GM12872 (cell line): ENCODE data around the gene GNPTAB.

Experiments
- TF ChIP-seq, protein P1 (sequence below): IDR thresholded peaks from 3 replicates; pipeline ENCODE4 v1.5.1; 2011; ENCODE audit warnings: low read depth, mild to moderate bottlenecking, low read length, moderate library complexity; ENCODE audit not compliant: insufficient read depth

GNPTAB gene

DNA sequence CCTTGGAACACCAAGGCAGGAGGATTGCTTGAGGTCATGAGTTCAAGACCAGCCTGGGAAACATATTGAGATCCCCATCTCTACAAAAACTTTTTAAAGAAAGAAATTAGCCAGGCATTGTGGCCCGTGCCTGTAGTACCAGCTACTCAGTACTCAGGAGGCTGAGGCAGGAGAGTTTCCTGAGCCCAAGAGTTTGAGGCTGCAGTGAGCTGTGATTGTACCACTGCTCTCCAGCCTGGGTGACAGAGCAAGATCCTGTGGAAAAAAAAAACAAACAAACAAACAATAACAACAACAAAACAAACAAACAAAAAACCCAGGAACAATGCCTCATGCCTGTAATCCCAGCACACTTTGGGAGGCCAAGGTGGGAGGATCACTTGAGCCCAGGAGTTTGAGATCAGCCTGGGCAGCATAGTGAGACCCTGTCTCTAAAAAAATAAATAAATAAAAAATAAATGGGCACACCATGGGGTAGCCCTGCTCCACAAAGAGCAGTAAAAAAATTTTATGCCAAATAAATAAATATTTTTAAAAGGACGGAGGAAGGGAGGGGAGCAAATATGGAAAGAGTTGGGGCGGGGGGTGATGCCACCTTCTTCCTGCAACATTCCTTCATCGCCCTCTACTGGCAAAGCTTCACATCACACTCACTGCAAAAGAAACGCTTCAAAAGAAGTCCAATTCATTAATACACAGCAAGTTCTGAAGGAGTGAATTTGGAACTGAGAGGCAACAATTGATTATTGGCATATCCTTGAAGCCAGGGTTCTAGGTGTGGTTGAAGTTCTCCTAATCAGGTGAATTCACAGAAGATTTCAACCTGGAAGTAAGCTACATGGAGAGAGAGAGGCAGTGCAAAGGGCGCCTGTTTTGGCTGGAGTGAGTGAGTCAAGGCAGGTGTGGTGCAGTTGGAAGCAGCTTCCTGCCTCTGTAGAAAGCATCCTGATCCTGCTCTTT, 8.8 kb upstream of the GNPTAB start:
- TF ChIP-seq, protein P1, sequence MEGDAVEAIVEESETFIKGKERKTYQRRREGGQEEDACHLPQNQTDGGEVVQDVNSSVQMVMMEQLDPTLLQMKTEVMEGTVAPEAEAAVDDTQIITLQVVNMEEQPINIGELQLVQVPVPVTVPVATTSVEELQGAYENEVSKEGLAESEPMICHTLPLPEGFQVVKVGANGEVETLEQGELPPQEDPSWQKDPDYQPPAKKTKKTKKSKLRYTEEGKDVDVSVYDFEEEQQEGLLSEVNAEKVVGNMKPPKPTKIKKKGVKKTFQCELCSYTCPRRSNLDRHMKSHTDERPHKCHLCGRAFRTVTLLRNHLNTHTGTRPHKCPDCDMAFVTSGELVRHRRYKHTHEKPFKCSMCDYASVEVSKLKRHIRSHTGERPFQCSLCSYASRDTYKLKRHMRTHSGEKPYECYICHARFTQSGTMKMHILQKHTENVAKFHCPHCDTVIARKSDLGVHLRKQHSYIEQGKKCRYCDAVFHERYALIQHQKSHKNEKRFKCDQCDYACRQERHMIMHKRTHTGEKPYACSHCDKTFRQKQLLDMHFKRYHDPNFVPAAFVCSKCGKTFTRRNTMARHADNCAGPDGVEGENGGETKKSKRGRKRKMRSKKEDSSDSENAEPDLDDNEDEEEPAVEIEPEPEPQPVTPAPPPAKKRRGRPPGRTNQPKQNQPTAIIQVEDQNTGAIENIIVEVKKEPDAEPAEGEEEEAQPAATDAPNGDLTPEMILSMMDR = peak; percentile 85

DNA sequence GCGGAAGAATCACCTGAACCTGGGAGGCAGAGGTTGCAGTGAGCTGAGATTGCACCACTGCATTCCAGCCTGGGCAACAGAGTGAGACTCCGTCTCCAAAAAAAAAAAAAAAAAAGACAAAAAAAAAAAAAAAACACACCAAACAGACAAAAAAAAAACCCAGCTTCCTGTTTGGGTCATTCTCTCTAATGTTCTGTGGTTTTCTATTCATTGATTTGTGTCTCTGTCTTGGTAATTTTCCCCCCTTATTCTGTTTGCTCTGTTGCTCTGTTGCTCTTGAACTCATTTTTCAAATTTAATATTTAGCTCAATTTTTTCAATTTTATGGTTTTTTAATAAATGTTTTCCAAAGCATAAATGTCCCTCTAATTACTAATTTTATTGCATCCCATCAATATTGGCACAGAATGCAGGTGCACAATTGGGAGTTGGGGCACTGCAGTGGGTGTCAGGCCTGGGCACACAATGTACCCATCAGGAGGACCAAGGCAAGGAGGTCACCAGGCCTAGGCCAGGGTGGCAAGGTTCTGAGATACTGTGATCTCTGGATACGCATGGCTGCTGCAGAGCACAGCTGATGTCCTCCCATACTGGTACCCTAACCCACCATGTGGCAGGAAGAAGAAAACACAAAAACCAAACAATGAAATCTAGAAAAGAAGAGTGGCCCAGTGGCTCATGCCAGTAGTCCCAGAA, 8.0 kb upstream of the GNPTAB start:
- TF ChIP-seq, protein P1 = no peak

DNA sequence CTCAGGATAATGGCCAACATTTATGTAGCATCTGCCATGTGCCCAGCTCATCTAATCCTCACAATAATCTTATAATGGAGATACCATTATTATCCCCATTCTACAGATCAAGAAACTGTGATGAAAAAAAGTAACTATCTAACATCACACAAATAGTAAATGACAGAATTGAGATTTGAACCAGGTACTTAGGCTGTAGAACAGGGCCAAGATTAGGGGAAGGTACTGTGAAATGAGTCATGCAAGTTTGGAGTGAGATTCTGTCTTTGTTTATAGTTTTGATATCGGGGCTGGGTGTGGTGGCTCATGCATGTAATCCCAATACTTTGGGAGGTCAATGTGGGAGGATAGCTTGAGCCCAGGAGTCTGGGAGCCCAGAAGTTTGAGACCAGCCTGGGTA, 1.3 kb upstream of the GNPTAB start:
- TF ChIP-seq, protein P1 = no peak

DNA sequence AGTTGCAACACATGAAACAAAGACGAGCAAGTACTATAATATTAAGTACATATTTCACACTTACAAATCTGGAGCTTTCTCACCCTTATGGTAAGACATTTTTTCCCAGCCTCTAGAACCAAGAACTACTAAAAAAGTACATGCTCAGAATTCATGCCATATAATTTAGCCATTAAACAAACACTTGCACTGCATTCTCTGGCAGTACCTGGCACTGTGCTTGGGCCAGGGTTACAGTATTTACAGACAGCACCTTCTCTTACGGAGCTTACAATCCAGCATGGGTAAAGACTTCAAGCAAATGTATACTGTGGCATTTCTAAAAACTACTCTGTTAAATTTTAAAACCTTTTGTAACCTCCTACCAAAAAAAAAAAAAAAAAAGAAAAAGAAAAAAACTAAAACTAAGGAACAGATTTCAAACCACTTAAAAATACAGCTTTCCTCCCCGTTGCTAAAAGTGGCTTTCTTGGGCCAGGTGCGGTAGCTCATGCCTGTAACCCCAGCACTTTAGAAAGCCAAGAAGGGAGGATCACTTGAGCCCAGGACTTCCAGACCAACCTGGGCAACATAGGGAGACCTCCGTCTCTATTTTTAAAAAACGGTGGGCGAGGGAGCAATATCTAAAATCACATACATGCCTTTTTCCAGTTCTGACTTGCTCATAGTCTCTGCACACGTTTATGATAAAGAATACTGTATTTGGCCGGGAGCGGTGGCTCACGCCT, 956 bp downstream of the GNPTAB start:
- TF ChIP-seq, protein P1 = no peak

DNA sequence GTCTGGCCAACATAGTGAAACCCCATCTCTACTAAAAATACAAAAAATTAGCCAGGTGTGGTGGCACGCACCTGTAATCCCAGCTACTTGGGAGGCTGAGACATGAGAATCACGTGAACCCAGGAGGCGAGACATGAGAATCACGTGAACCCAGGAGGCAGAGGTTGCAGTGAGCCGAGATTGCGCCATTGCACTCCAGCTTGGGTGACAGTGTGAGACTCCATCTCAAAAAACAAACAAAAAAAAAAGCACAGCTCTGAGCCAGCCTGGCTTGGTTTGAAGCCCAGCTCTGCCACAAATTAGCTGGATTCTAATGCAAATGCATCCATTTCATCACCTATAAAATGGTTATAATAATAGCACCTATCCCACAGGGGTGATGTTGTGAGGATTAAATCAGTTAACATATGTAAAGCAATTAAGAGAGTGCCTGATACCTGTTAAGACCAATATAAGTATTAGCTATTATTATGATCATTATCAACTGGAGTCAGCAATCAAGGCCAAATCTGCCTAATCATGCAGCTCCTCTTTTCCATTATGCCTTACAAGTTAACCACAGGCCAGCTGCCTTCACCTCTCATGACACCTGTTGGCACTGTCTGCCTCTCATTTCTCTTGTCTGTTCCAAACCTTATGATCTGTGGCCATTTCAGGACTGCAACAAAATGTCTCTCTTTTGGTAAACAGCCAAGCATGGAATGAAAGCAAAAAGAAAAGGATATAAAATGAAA, 2.1 kb downstream of the GNPTAB start:
- TF ChIP-seq, protein P1 = no peak

DNA sequence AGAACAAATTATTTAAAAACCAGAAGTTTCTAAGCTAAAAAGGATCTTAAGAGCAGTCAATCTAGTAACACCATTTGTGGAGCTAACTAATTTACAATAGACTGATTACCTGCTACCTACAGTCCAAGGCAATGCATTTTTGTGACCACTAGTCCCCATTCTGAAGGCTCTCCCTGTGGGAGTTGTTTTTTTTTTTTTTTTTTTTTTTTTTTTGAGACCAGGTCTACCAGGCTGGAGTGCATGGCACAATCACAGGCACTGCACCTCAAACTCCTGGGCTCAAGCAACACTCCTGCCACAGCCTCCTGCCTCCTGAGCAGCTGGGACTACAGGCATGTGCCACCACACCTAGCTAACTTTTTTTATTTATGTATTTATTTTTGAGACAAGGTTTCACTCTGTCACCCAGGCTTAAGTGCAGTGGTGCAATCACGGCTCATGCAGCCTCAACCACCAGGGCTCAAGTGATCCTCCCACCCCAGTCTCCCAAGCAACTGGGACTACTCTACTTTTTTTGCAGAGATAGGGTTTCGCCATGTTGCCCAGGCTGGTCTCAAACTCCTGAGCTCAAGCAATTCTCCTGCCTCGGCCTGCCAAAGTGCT, 3.9 kb downstream of the GNPTAB start:
- TF ChIP-seq, protein P1 = no peak
